Activated T-cell treated with anti-CD3 and anti-CD28 coated beads for 48 hours (primary cell): ENCODE data around the gene GJD3.

ENCODE experiments used
- DNase-seq: peaks from one replicate; pipeline ENCODE4 v3.0.0-alpha.2; 2020; ENCODE audit warnings: low read depth

GJD3 gene

GRCh38 chr17:40351359-40352236 is 12.9 kb downstream of the GJD3 start:
- DNase-seq = no peak

GRCh38 chr17:40350689-40351358 is 13.7 kb downstream of the GJD3 start:
- no peak for DNase-seq

GRCh38 chr17:40349895-40350688 is 14.4 kb downstream of the GJD3 start:
- DNase-seq = no peak

- DNase-seq = no peak
Measured at GRCh38 chr17:40349477-40349894, 15.1 kb downstream of the GJD3 start.

GRCh38 chr17:40348562-40349476 is 15.7 kb downstream of the GJD3 start:
- no peak for DNase-seq

- DNase-seq = no peak
Measured at GRCh38 chr17:40348136-40348504, 16.4 kb downstream of the GJD3 start.

GRCh38 chr17:40347319-40348135 is 17.0 kb downstream of the GJD3 start:
- no peak for DNase-seq

- DNase-seq = no peak
Measured at GRCh38 chr17:40346765-40347158, 17.8 kb downstream of the GJD3 start.

GRCh38 chr17:40345994-40346764 is 18.4 kb downstream of the GJD3 start:
- no peak for DNase-seq

- DNase-seq = no peak
Measured at GRCh38 chr17:40345161-40345993, 19.2 kb downstream of the GJD3 start.

- DNase-seq = no peak
Measured at GRCh38 chr17:40344421-40345160, 19.9 kb downstream of the GJD3 start.

- DNase-seq = no peak
Measured at GRCh38 chr17:40343219-40344119, 21.1 kb downstream of the GJD3 start.

GRCh38 chr17:40342504-40343218 is 21.9 kb downstream of the GJD3 start:
- DNase-seq = no peak

- no peak for DNase-seq
Measured at GRCh38 chr17:40341808-40342503, 22.6 kb downstream of the GJD3 start.

- DNase-seq = peak; percentile 83
Measured at GRCh38 chr17:40340880-40341807, 23.4 kb downstream of the GJD3 start.
